ENCODE data around the gene RFC1.
"Not testable (repeated sequence)": the region's sequence is repeated elsewhere in the genome, so short reads cannot be mapped to it uniquely, and the experiment has no call there.

GRCh38 chr4:39371209-39371608 lies 5.0 kb upstream of the RFC1 start:
- not testable (repeated sequence) for TF ChIP-seq POLR2A, CTCF (IDR thresholded peaks at IDR 0.05)
